GM21528 (cell line): ENCODE data around the gene GPR108.
"Not testable (repeated sequence)": the region's sequence is repeated elsewhere in the genome, so short reads cannot be mapped to it uniquely, and the experiment has no call there.

Experiments
- ATAC-seq: cut with Tn5 transposase; IDR thresholded peaks from one replicate; pipeline ENCODE4 v1.9.1; 2021; ENCODE audit warnings: mild to moderate bottlenecking, moderate library complexity; ENCODE audit not compliant: unreplicated experiment, low FRiP score

GPR108 gene

DNA sequence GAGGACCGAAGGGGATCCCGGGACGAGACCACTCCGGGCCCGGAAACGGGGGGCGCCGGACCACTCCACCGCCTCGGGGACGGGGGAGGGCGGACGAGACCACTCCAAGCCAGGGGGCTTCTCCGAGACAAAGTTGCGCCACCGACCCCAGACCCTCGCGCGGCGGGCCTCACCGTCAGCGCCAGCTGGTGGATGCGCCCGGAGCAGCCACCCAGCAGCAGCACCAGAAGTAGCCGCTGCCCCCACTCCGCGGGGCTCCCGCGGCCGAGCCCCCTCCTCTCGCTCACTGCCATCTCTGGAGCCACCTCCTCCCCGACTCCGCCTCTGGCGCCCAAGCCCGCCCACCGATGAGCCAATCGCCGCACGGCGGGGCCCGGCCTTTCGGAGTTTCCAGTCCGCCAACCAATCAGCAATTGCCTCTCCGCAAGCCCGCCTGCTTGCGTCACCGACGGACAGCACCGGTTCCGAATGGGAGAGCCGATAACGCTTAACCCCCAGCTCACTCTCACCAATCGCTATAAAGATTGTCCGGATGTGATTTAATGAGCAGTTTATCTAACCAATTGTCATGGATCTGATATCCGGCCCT, at the start of gene GPR108:
TSS of gene GPR108 (minus strand) at position 297 of the 589 bp plus-strand sequence. CDS start at position 293, 4 bp downstream.
- peak; percentile 60 for ATAC-seq

DNA sequence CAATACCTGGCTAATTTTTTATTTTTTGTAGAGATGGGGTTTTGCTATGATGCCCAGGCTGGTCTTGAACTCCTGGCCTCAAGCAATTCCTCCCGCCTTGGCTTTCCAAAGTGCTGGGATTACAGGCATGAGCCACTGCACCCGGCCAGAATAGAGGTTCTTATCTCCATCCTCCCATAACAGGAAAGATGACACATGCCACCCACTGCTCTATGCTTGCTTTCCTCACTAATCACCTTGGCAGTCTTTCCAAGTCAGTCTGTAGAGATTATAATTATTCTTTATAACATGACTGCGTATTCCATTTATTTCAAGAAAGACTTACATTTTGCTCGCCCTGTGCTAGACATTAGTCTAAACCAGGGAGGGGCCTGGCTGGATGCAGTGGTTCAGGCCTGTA, 41.8 kb upstream of the GPR108 start:
- no peak for ATAC-seq

GRCh38 chr19:6778386-6778785, 41.0 kb upstream of the GPR108 start:
- no peak for ATAC-seq

DNA sequence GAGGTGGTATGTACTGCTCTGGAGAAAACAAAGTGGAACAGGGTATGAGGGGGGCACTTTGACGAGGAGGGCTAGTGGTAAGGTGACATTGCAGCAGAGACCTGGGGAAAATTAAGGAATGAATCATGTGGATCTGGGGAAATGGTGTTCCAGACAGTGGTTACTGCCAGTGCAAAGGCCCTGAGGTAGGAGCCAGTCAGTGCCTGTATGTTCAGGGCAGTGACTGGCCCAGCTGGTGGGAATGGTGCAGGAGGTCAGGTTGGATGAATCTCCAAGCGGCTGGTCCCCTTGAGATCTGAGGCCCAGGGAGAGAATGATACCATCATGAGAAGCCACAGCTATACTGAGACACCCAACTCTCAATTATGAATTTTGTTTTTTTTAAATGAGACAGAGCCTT, 40.1 kb upstream of the GPR108 start:
- no peak for ATAC-seq

DNA sequence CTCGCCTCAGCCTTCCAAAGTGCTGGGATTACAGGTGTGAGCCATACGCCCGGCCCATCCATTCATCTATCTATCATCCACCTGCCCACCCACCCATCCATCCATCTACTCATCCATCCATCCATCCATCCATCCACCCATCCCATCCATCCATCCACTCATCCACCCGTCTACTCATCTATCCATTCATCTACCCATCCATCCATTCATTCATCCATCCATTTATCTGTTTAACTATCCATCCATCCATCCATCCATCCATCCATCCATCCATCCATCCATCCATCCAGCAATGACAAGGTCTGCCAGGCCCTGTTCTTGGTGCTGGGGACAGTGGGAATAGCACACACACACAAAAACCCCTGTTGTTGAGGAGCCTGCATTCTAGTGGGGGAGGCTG, 39.6 kb upstream of the GPR108 start:
- no peak for ATAC-seq

DNA sequence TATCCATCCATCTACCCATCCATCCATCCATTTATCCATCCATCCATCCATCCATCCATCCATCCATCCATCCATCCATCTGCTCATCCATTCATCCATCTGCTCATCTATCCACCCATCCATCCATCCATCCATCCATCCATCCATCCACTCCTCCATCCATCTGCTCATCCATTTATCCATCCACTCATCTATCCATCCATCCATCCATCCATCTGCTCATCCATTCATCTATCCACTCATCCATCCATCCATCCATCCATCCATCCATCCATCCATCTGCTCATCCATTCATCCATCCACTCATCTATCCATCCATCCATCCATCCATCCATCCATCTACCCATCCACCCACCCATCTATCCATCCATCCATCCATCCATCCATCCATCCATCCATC, 38.7 kb upstream of the GPR108 start:
- ATAC-seq = not testable (repeated sequence)

DNA sequence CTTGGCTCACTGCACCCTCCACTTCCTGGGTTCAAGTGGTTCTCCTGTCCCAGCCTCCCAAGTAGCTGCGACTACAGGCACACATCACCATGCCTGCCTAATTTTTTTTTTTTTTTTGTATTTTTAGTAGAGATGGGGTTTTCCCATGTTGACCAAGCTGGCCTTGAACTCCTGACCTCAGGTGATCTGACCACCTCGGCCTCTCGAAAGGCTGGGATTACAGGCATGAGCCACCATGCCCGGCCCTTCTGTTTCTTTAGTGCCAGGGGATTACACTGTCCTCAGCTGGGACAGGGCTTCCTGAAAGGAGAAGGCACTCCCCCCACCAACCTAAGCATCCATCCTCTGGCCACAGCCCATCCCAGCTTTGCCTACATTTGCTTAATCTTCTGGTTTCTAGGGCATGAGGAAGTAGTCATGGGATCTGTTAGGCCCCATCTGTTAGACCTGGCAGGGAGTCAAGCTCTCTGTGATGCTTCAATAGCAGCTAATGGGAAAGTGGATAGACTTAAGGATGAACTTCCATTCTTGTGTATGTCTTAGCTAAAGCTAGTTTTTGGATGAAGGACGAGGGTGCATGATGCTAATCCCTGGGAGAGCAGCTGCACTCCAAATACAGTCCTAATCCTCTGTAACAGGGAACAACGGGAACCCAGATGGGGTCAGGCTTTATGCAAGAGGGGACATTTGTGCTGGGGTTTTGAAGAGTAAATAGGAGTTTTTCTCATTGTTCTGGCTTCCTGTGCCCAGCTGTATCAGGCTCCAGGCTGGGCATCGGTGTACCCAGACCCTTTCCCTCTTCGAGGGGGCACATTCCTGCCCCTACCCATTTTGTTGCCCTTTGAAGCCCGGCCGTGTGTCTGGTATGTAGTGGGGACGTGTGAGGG, 37.7 kb upstream of the GPR108 start:
- no peak for ATAC-seq

GRCh38 chr19:6773323-6773931, 36.0 kb upstream of the GPR108 start:
- ATAC-seq = peak; percentile 40

GRCh38 chr19:6772866-6773322, 35.5 kb upstream of the GPR108 start:
- ATAC-seq = peak; percentile 12

DNA sequence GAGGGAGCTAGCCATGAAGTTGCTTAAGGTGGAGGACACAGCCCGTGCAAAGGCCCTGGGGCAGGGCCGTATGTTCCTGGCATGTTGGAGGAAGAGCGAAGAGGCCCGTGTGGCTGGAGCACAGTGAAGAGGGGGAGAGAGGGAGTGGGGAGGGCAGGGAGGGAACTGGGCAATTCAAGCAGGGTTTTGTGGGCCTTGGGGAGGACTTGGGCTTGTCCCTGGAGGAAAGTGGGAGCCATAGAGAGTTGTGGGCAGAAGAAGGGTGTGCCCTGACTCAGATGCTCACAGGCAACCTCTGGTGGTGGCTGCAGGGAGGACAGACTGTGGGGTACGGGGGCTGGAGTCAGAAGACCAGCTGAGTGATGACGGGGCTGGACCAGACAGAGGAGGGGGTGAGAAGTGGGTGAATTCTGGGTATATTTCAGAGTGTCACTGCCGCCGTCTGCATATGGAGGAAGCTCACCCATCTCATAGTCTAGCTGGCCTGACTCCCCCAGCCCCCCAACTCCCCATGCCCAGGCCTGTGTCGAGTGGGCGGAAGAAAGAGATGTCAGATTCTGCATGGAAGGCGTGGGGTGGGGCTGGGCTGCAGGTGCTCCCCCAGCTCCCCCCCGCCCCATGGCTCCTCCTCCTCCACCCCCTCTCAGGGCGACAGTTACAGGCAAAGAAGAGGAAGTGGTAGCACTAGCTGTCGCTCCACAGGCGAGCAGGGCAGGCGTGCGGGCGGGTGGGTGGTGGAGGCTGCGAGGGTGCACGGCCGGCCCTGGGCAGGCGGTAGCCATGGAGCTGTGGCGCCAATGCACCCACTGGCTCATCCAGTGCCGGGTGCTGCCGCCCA, 34.9 kb upstream of the GPR108 start, which contains the start of gene VAV1:
TSS of gene VAV1 (plus strand) at position 681 of the 838 bp plus-strand sequence. CDS start at position 781, 100 bp downstream.
- ATAC-seq = peak; percentile 32

- ATAC-seq = not testable (repeated sequence)
Observed at GRCh38 chr19:6771648-6772027, 34.3 kb upstream of the GPR108 start.

DNA sequence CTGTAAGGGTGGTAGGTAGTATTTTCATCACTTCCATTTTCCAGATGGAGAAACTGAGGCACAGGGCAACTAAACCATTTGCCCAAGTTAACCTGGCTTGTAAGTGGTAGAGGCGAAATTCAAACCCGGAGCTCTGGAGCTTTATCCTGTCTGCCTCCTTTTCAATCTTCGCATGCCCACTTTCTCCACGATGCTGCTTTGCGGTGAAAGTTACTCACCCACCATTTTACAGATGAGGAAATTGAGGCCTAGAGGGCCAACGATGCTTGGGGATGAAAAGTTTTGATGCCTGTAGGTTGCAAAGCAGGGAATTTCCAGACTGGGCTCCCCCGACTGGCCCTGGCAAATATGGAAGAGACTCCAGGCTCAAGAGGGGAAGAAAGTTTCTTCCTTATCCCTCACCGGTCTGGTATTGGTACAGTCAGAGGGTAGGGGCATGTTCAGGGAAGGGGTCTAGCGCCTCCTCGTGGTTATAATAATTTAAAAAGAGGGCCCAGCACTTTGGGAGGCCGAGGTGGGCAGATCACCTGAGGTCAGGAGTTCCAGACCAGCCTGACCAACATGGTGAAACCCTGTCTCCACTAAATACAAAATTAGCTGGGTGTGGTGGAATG, 31.7 kb upstream of the GPR108 start:
- no peak for ATAC-seq

DNA sequence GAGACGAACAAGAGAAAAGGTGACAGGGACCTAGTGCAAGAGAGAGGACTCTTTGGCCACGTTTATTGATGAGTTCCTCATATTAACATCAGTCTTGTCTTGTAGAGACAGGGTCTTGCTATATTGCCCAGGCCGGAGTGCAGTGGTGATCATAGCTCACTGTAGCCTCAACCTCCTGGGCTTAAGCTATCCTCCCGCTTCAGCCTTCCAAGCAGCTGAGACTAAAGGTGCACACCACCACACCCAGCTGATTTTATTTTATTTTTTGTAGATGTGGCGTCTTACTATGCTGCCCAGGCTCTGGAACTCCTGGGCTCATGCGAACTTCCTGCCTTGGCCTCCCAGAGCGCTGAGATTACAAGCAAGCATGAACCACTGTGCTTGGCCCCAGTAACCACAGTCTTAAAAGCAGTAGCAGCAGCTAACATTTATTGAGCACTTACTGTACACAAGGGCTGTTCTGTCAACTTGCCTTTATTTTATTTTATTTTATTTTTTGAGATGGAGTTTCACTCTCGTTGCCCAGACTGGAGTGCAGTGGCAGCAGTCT, 30.9 kb upstream of the GPR108 start:
- ATAC-seq = no peak

DNA sequence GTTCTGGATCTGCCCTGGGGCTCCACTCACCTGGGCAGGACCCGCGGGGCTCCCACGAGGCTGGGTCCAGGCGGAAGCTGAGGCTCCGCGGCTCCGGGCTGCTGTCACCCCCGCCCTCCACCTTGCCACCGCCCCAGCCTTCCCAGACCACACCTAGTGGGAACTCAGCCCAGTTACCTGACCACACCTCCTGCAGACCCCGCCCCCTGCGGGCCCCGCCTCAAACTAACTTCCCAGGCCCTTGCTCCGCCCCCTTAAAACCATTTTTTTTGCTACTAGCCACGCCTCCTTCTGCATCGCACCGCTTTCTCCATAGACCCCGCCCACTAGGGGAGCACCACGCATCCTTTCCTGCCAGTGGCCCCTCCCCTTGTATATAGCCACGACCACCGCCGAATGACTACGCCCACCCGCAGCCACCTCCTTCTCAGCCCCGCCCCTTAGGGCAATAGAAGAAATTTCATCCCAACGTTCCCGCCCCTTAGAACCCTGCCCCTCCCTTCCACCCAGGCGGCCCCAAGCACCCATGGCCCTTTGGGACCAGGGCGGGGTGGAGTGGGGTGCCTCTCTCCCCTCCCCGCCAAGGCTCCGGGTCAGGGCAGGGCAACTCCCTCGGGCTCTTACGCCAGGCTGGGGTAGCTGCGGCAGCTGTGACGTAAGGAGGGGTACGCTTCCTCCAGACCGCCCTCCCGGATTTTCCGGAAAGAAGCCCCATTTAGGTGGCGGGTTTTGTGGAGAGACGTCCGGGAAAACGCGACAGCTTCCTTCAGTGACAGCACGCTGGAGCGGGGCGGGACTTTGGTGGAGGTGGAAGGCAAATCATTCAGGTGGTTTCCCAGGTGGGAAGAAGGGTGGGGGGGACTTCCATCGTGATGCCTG, 30.2 kb upstream of the GPR108 start, which contains the start of gene SH2D3A:
TSS of gene SH2D3A (minus strand) at position 79 of the 879 bp plus-strand sequence. CDS start 3,687 bp downstream, outside the sequence.
- peak; percentile 62 for ATAC-seq

DNA sequence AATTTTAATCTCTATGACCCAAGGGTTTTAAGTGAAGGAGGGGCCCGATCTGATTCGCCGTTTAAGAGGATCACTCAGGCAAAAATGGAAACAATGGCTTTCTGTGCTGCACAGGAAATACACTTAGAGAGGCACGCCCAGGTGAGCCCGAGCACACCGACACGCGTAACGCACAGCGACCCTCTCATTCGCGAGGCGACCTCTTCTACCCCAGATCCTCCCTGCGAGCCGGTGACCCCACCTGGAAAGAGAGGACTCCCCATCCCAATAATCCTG, 29.6 kb upstream of the GPR108 start:
- ATAC-seq = peak; percentile 24

DNA sequence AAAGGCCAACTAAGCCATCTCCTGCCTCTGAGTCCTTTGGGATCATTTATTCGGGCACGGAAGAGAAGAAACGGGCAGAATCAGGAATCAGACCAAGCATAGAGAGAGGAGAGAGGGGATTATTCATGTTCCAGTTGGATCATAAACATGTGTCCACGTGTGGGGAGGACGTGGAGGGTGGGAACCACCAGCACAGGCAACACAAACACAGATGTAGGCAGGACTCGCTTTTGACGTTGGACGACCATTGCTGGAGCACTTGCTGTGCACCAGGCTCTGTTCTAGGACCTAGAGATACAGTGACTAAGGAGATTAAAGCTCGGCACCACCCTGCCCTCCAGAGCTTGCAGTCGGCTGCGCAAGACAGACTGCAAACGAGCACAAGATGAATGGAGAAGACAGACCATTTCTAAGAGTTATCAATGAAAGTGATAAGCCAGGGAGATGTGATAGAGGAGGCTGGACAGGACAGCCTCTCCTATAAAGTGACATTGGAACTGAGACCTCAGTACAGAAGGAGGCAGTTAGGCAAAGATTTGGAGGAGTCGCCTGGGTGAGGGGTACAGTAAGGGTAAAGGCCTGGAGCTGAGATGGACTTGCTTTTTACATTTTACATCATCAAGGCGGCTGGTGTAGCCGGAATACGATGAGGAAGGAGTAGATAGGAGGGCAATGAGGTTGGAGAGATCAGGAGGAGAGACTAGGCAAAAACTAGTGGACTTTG, 29.1 kb upstream of the GPR108 start:
- no peak for ATAC-seq

- no peak for ATAC-seq
Observed at GRCh38 chr19:6765738-6766356, 28.5 kb upstream of the GPR108 start.
